H1 (cell line): ENCODE results near the gene ABCC10. TPM values are rescaled to one million over a fixed set of nuclear protein-coding genes. Genes with fewer than 3 reads are reported as not detected.
A peak's percentile ranks its signal among the peaks of the same experiment; 100 is the strongest.

Source experiments
- CTCF ChIA-PET: fragments of 300-600 bp; sonication (Branson Sonifier 250); formaldehyde crosslinking; loops from one replicate; lab custom pipeline; 2021; ENCODE audit not compliant: partially characterized antibody; lab: Charles Lee
- POLR2A ChIA-PET: fragments of 300-600 bp; sonication (Branson Sonifier 250); formaldehyde crosslinking; loops from one replicate; lab custom pipeline; 2021; ENCODE audit warnings: inconsistent platforms; ENCODE audit not compliant: partially characterized antibody; lab: Charles Lee
- DNase-seq, 2 experiments: peaks; one replicate each; pipeline versions ENCODE4 v3.0.0 to v3.0.0-alpha.2; 2010 to 2022; ENCODE audit warnings: low spot score in 2 of 2, low read depth in 1 of 2, mixed read lengths in 1 of 2
- FAIRE-seq: peaks from 2 replicates; lab custom pipeline; 2011; peaks lifted over from hg19 to GRCh38; lab: Jason Lieb, UNC
- H2AFZ ChIP-seq: 2 replicates; pipeline ENCODE4 v1.8.1; 2012; ENCODE audit warnings: low read length, inconsistent platforms
- H2AK5ac ChIP-seq: 2 replicates; pipeline ENCODE4 v1.6.1; 2013; ENCODE audit warnings: low read depth, low read length
- H2BK120ac ChIP-seq: replicated peaks from 2 replicates; pipeline ENCODE3; 2013; ENCODE audit warnings: low read depth, low read length, inconsistent platforms
- H2BK12ac ChIP-seq: 2 replicates; pipeline ENCODE4 v1.6.1; 2013; ENCODE audit warnings: low read depth, low read length
- H2BK15ac ChIP-seq: 2 replicates; pipeline ENCODE4 v1.6.1; 2013; ENCODE audit warnings: low read length
- H2BK20ac ChIP-seq: 2 replicates; pipeline ENCODE4 v1.6.1; 2013; ENCODE audit warnings: low read length
- H2BK5ac ChIP-seq: 2 replicates; pipeline ENCODE4 v1.6.1; 2013; ENCODE audit warnings: low read depth, low read length
- H3K14ac ChIP-seq: 2 replicates; pipeline ENCODE4 v1.6.1; 2013; ENCODE audit warnings: inconsistent platforms; ENCODE audit not compliant: insufficient read length
- H3K18ac ChIP-seq: 2 replicates; pipeline ENCODE4 v1.6.1; 2013; ENCODE audit warnings: low read length; ENCODE audit errors: extremely low read depth
- H3K23ac ChIP-seq: 2 replicates; pipeline ENCODE4 v1.6.1; 2013; ENCODE audit warnings: inconsistent platforms; ENCODE audit not compliant: insufficient read length
- H3K23me2 ChIP-seq: 2 replicates; pipeline ENCODE4 v1.6.1; 2013; ENCODE audit warnings: low read depth, low read length
- H3K27ac ChIP-seq: 2 replicates; pipeline ENCODE4 v1.6.1; 2011; ENCODE audit warnings: low read depth, low read length, inconsistent platforms
- H3K27me3 ChIP-seq, 4 experiments: replicated peaks in 1 of 4; 1 replicate in 1 of 4; 2 replicates in 3 of 4; pipeline versions ENCODE4 v1.6.1 to v1.8.1; 2011 to 2013; ENCODE audit warnings: low read length in 3 of 4, mild to moderate bottlenecking in 3 of 4, inconsistent platforms in 2 of 4, mixed read lengths in 2 of 4, moderate library complexity in 1 of 4; ENCODE audit not compliant: control insufficient read depth in 3 of 4, insufficient read depth in 3 of 4; ENCODE audit errors: extremely low read depth in 1 of 4
- H3K36me3 ChIP-seq, 4 experiments: 2 replicates each; pipeline versions ENCODE4 v1.6.1 to v1.8.1; 2011 to 2013; ENCODE audit warnings: mild to moderate bottlenecking in 4 of 4, low read length in 3 of 4, moderate library complexity in 2 of 4, control low read depth in 1 of 4, inconsistent platforms in 1 of 4; ENCODE audit not compliant: insufficient read depth in 4 of 4, control insufficient read depth in 2 of 4
- H3K4ac ChIP-seq: replicated peaks from 2 replicates; pipeline ENCODE3; 2013; ENCODE audit warnings: low read length, low read depth, mixed read lengths, inconsistent platforms; ENCODE audit not compliant: insufficient read length
- H3K4me1 ChIP-seq, 4 experiments: replicated peaks in 1 of 4; 1 replicate in 1 of 4; 2 replicates in 3 of 4; pipeline versions ENCODE4 v1.6.1 to v1.8.1; 2011 to 2013; ENCODE audit warnings: low read length in 3 of 4, inconsistent platforms in 2 of 4, mixed read lengths in 1 of 4; ENCODE audit not compliant: insufficient read depth in 4 of 4, control insufficient read depth in 3 of 4
- H3K4me2 ChIP-seq, 2 experiments: 2 replicates each; pipeline versions ENCODE4 v1.6.1 to v1.8.1; 2011 to 2013; ENCODE audit warnings: low read depth in 2 of 2, low read length in 2 of 2, control low read depth in 1 of 2, inconsistent platforms in 1 of 2, mild to moderate bottlenecking in 1 of 2; ENCODE audit not compliant: insufficient read depth in 1 of 2
- H3K4me3 ChIP-seq, 4 experiments: fragments of 200-600, 300-600 bp in 1 of 4; sonication (generic), shearing (Covaris generic), sonication (Bioruptor Twin) in 1 of 4; 2 replicates each; pipeline versions ENCODE4 v1.5.1 to v1.8.1; 2011 to 2016; ENCODE audit warnings: low read length in 4 of 4, low read depth in 3 of 4, control low read depth in 2 of 4, inconsistent platforms in 2 of 4, mild to moderate bottlenecking in 2 of 4, mixed read lengths in 1 of 4, moderate library complexity in 1 of 4; ENCODE audit not compliant: insufficient read depth in 2 of 4; ENCODE audit errors: extremely low read depth in 1 of 4
- H3K56ac ChIP-seq: replicated peaks from 2 replicates; pipeline ENCODE3; 2013; ENCODE audit warnings: low read depth, mild to moderate bottlenecking, mixed read lengths, low read length, inconsistent platforms; ENCODE audit not compliant: insufficient read length
- H3K79me1 ChIP-seq: 2 replicates; pipeline ENCODE4 v1.6.1; 2013; ENCODE audit warnings: low read depth, low read length, control low read depth
- H3K79me2 ChIP-seq, 2 experiments: 2 replicates each; pipeline versions ENCODE4 v1.6.1 to v1.8.1; 2012 to 2013; ENCODE audit warnings: low read length in 2 of 2, mild to moderate bottlenecking in 2 of 2, inconsistent platforms in 1 of 2; ENCODE audit not compliant: insufficient read depth in 2 of 2, control insufficient read depth in 1 of 2
- H3K9ac ChIP-seq, 4 experiments: replicated peaks in 1 of 4; 1 replicate in 1 of 4; 2 replicates in 3 of 4; pipeline versions ENCODE4 v1.6.1 to v1.8.1; 2011 to 2013; ENCODE audit warnings: low read depth in 3 of 4, low read length in 3 of 4, control low read depth in 2 of 4, mild to moderate bottlenecking in 2 of 4, moderate library complexity in 2 of 4, inconsistent platforms in 1 of 4; ENCODE audit errors: extremely low read depth in 1 of 4
- H3K9me3 ChIP-seq, 2 experiments: 2 replicates each; pipeline versions ENCODE4 v1.6.1 to v1.8.1; 2012 to 2013; ENCODE audit warnings: mild to moderate bottlenecking in 2 of 2, moderate library complexity in 2 of 2, control low read depth in 1 of 2, inconsistent platforms in 1 of 2, low read depth in 1 of 2, low read length in 1 of 2, mixed read lengths in 1 of 2; ENCODE audit not compliant: insufficient read depth in 2 of 2
- H4K20me1 ChIP-seq, 2 experiments: replicated peaks in 1 of 2; 2 replicates each; pipeline versions ENCODE3 to v1.8.1; 2011 to 2013; ENCODE audit warnings: inconsistent platforms in 2 of 2, low read length in 2 of 2, mild to moderate bottlenecking in 1 of 2; ENCODE audit not compliant: insufficient read depth in 2 of 2, control insufficient read depth in 1 of 2
- H4K5ac ChIP-seq: 2 replicates; pipeline ENCODE4 v1.6.1; 2013; ENCODE audit warnings: low read length, low read depth, mixed read lengths, inconsistent platforms; ENCODE audit not compliant: insufficient read length
- H4K8ac ChIP-seq: 2 replicates; pipeline ENCODE4 v1.8.0; 2013; ENCODE audit warnings: mild to moderate bottlenecking, moderate library complexity, low read length, inconsistent platforms; ENCODE audit not compliant: insufficient read depth; ENCODE audit errors: extremely low read depth
- H4K91ac ChIP-seq: replicated peaks from 2 replicates; pipeline ENCODE3; 2013; ENCODE audit warnings: low read length, mixed read lengths, inconsistent platforms; ENCODE audit not compliant: insufficient read length
- EZH2 ChIP-seq: fragments of 200-600 bp; sonication (generic); IDR thresholded peaks from 2 replicates; pipeline ENCODE4 v1.7.1; 2012; ENCODE audit warnings: low read depth, mild to moderate bottlenecking, moderate library complexity, low read length, inconsistent platforms; ENCODE audit not compliant: severe bottlenecking
- MAFK ChIP-seq: IDR thresholded peaks from 2 replicates; pipeline ENCODE4 v1.6.1; 2012; ENCODE audit warnings: low read depth, mild to moderate bottlenecking, improper control_type of control experiment, low read length
- SUZ12 ChIP-seq: fragments of 200-600 bp; sonication (generic); IDR thresholded peaks from 2 replicates; pipeline ENCODE4 v1.6.1; 2012; ENCODE audit warnings: mild to moderate bottlenecking, inconsistent platforms, low read length, moderate library complexity, mixed read lengths
- WGBS, 2 experiments: shearing (Covaris generic) in 1 of 2; methylation state at CpG; one replicate each; pipeline versions ENCODE4 v1.1.6 to v1.1.7; 2013 to 2015; ENCODE audit warnings: low lambda C conversion rate in 2 of 2, mixed read lengths in 2 of 2, inconsistent platforms in 1 of 2, low coverage in 1 of 2, missing lambda C conversion rate in 1 of 2; ENCODE audit not compliant: insufficient replicate concordance in 2 of 2, insufficient coverage in 1 of 2, insufficient read length in 1 of 2; ENCODE audit errors: extremely low coverage in 1 of 2, missing lambda C conversion rate in 1 of 2; 5-methylcytosine and 5-hydroxymethylcytosine counted together
- polyA plus RNA-seq, 7 experiments: library from polyadenylated mRNA; depleted of rRNA in 3 of 7; stranded (reverse) in 5 of 7; unstranded in 2 of 7; fragments of >200 nt in 5 of 7; fragments of 200-250 nt in 2 of 7; gene quantifications; 1 replicate in 5 of 7; 2 replicates in 1 of 7; 4 replicates in 1 of 7; pipeline versions ENCODE4 v1.2.1 to v1.2.3, GENCODE V29; 2011 to 2013; ENCODE audit warnings: missing spikeins in 2 of 7, mixed read lengths in 2 of 7
- total RNA-seq: library from RNA; stranded (reverse); fragmentation: NEBNext Ultra II Directional; extraction: Animal tissue kit (Norgen Biotek cat#: 25700); gene quantifications from 2 replicates; pipeline ENCODE4 v1.2.1, GENCODE V29; 2021

ABCC10 gene
- total and polyA plus RNA-seq, 2 of the 8 experiments (the other 6 are each of a cell fraction or from before 2014, with no cell fraction given), result 15.5 to 24.6 TPM

DNA sequence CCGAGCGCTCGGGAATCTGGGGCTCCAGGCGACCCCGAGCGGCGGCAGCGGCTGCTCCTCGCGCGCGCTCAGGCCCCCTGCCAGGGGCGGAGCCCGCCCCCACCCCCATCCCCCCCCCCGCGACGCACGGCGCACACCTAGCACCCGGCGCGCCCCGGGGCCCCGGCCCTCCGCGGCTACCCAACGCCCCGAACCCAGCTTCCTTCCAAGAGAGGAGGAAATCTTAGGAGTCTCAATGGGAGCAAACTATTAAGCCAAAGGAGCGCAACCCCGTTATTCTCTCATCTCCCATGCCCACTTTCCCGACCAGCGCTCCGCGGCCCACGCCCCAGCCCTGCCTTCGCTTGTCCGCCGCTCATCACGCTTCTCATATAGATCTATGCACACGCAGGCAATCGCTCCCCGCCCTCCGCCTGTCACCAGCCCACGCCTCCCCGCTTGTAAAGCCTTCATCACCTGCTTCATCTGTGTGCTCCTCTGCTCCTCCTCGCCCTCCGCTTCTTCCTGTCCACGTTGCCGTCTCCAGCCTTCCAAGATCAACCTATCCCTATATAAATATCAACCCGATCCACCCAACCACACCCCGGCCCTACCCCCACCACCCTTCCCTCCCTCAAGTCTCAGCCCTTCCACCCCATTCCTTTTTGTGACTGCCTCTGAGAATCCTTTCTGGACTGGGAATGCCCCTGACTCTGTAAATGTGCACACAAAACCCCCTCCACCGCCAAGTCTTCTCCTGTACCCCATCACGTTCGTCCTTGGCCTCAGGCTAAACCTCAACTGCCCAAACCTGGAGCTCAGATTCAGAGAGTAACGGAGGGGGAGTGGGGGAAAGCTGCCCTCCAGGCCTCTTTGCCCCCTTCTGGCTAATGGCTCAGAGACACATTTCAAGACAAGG, 28.4 kb downstream of the ABCC10 start, which contains the start of gene DLK2:
DLK2 (minus strand) TSS at position 18 of the 898 bp plus-strand sequence. CDS start 723 bp downstream, outside the sequence.
- Histone ChIP-seq H2BK20ac (no peak within 1 kb of the TSS), H3K23me2 (peaks cover 9% of the 10 kb centered on the region; the same call in 1 of the 2 replicates), H3K36me3 (no peaks in the 10 kb centered on the region; a peak in 1 of 8 replicates), H2BK15ac (no peak within 1 kb of the TSS), H2BK120ac (no peak within 1 kb of the TSS), H3K4me1 (peaks cover 0 to 4% (median 2%) of the 10 kb centered on the region in 4 experiments; a peak in 3 of 7 replicates), H3K23ac (no peak within 1 kb of the TSS), H3K18ac (no peak within 1 kb of the TSS), H4K91ac (no peak within 1 kb of the TSS), H3K27me3 (peaks cover 7 to 25% (median 19%) of the 10 kb centered on the region in 4 experiments), H3K4me3 (peak within 1 kb of the TSS; percentile 19 to 63 (median 44)), H3K14ac (no peak within 1 kb of the TSS), H3K9ac (no peak within 1 kb of the TSS; a peak in 1 of 7 replicates), H4K5ac (no peak within 1 kb of the TSS), H2AFZ (no peak within 1 kb of the TSS), H3K79me2 (no peaks in the 10 kb centered on the region), H2BK5ac (no peak within 1 kb of the TSS), H3K56ac (no peak within 1 kb of the TSS), H3K79me1 (no peaks in the 10 kb centered on the region), H4K8ac (peak within 1 kb of the TSS; percentile 62), H2AK5ac (no peak within 1 kb of the TSS), H3K4ac (no peak within 1 kb of the TSS), H2BK12ac (no peak within 1 kb of the TSS), H4K20me1 (peaks cover 0 to 2% of the 10 kb centered on the region in 2 experiments), H3K9me3 (no peaks in the 10 kb centered on the region), H3K27ac (no peak within 1 kb of the TSS), H3K4me2 (peak within 1 kb of the TSS; percentile 34 to 100)
- FAIRE-seq, result no peak
- DNase-seq, result peak in 1 of 2 experiments; percentile 57
- 9% methylated on average over 41 of the region's 55 CpGs; no CpG with 5 or more reads in 1 of the 2 experiments for WGBS, 2 experiments
- peak; percentile 14; the same call in 1 of the 2 replicates for TF ChIP-seq SUZ12
- peak; percentile 18 for TF ChIP-seq EZH2
- TF ChIP-seq MAFK, result no peak
- CTCF ChIA-PET, result interaction anchor here (0.7 to 21.2 kb wide), 15 partner anchors 9 to 192 kb away, joined by 3 to 495 read pairs (median 6); partner anchors contain the start of genes LRRC73 and TJAP1
- POLR2A ChIA-PET, result interaction anchor here (0.5 to 4.3 kb wide), 13 partner anchors 10 to 103 kb away, joined by 3 to 43 read pairs (median 3); partner anchors contain the start of genes ABCC10, LRRC73 and TJAP1
